Cardiac muscle cell (in vitro differentiated cells and primary cell): Measurements from ENCODE around the gene MOXD1. TPM values are rescaled to one million over a fixed set of nuclear protein-coding genes. Genes with fewer than 3 reads are reported as not detected.

Experiments
- DNase-seq, 2 donors: peaks; one replicate each; pipeline versions ENCODE4 v3.0.0 to v3.0.0-alpha.2; 2010 to 2017; ENCODE audit warnings: low read depth in 1 of 2, low spot score in 1 of 2
- H3K27ac ChIP-seq: fragments of 200-600 bp; sonication (generic); 2 replicates; pipeline ENCODE4 v1.5.1; 2016
- H3K27me3 ChIP-seq: fragments of 200-600 bp; sonication (generic); 2 replicates; pipeline ENCODE4 v1.6.0; 2016; ENCODE audit warnings: control low read depth
- H3K36me3 ChIP-seq: fragments of 200-600 bp; sonication (generic); 2 replicates; pipeline ENCODE4 v1.5.1; 2016; ENCODE audit warnings: control low read depth
- H3K4me1 ChIP-seq: fragments of 200-600 bp; sonication (generic); 2 replicates; pipeline ENCODE4 v1.8.1; 2017; ENCODE audit warnings: low read depth, mild to moderate bottlenecking, mixed run types
- H3K4me3 ChIP-seq: fragments of 200-600 bp; sonication (generic); 2 replicates; pipeline ENCODE4 v1.5.1; 2016; ENCODE audit warnings: mild to moderate bottlenecking
- H3K9me3 ChIP-seq: fragments of 200-600 bp; sonication (generic); 2 replicates; pipeline ENCODE4 v1.5.1; 2017; ENCODE audit warnings: low read depth, mild to moderate bottlenecking, control low read depth
- polyA plus RNA-seq: library from polyadenylated mRNA; unstranded; fragments of >200 nt; fragmentation: Nextera tagmentation; extraction: Ambion mirVana; gene quantifications from 2 replicates; pipeline ENCODE4 v1.2.1, GENCODE V29; 2016
- total RNA-seq: library from RNA; depleted of rRNA; stranded (reverse); fragments of >200 nt; gene quantifications from 2 replicates; pipeline ENCODE4 v1.2.3, GENCODE V29; 2016
- TF ChIP-seq, protein P1 (sequence below): IDR thresholded peaks from 2 replicates; pipeline ENCODE4 v1.5.1; 2012; ENCODE audit warnings: low read depth, mild to moderate bottlenecking, low read length

The MOXD1 gene
- total and polyA plus RNA-seq, 2 experiments from 2014 or later, result 20.8 to 30.6 TPM

DNA sequence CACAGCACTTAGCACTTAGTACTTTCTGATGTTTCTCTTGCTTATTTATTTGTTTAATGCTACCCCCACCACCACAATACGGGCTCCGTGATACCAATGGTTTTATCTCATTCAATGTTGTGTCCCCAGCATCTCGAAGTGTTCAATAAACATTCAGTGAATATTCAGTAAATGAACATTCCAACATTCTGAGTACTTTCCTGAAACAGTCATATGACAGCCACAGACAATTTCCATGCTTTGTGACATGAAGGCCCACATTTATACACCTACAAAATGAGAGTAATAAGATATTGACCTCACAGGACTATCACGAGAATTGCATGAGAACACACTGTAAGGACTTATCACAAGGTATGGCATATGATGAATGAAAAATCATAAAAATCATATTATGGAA lies 10.8 kb downstream of the MOXD1 start:
- peaks cover 6% of the 10 kb centered on the region for H3K4me1 ChIP-seq
- H3K36me3 ChIP-seq, result no peaks in the 10 kb centered on the region
- H3K27me3 ChIP-seq, result no peaks in the 10 kb centered on the region
- TF ChIP-seq, protein P1, sequence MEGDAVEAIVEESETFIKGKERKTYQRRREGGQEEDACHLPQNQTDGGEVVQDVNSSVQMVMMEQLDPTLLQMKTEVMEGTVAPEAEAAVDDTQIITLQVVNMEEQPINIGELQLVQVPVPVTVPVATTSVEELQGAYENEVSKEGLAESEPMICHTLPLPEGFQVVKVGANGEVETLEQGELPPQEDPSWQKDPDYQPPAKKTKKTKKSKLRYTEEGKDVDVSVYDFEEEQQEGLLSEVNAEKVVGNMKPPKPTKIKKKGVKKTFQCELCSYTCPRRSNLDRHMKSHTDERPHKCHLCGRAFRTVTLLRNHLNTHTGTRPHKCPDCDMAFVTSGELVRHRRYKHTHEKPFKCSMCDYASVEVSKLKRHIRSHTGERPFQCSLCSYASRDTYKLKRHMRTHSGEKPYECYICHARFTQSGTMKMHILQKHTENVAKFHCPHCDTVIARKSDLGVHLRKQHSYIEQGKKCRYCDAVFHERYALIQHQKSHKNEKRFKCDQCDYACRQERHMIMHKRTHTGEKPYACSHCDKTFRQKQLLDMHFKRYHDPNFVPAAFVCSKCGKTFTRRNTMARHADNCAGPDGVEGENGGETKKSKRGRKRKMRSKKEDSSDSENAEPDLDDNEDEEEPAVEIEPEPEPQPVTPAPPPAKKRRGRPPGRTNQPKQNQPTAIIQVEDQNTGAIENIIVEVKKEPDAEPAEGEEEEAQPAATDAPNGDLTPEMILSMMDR, result no peak
- DNase-seq, result no peak
- H3K27ac ChIP-seq, result no peak overlapping the region
- no peaks in the 10 kb centered on the region for H3K9me3 ChIP-seq
- no peak overlapping the region for H3K4me3 ChIP-seq

DNA sequence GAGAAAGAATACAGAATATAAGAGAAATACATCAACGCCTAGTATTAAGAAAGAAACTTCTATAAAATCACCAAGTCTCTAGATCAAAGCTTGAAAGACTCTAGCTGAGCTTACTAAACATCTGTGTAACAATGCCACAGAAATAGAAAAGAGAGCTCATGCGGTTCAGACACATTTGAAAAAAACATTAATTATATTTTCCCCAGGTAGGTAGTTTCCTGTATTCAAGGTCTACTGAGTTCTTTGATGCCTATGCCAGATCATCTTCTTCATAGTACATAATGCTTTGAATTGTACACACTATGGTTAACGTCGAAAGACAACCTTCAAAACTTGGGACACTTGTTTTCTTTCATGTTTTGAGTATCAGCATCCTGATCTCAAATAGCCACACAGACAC lies 11.3 kb downstream of the MOXD1 start:
- TF ChIP-seq, protein P1, result no peak
- Histone ChIP-seq H3K4me1 (peaks cover 6% of the 10 kb centered on the region), H3K27me3 (no peaks in the 10 kb centered on the region), H3K9me3 (no peaks in the 10 kb centered on the region), H3K27ac (no peak overlapping the region), H3K36me3 (no peaks in the 10 kb centered on the region), H3K4me3 (no peak overlapping the region)
- DNase-seq, result no peak

DNA sequence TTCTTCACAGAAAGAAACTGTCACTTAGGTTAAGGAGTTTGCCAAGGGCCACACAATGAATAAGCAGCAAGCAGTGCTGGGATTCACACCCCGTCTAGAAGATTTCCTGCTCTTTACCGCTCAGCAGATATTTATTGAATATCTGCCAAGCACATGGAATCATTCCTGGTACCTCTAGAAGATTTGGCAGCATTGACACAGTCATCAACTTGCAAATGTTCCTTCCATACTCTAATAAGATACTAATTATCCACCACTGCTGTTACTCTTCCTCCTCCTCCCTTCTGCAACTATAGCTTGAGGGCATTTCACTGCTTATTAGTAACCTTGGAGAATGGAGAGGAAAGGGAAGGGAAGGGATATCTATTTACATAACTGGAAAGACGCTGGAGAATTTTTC lies 13.0 kb downstream of the MOXD1 start:
- DNase-seq, result no peak
- no peak overlapping the region for H3K4me3 ChIP-seq
- H3K36me3 ChIP-seq, result no peaks in the 10 kb centered on the region
- no peak overlapping the region for H3K27ac ChIP-seq
- peaks cover 10% of the 10 kb centered on the region for H3K4me1 ChIP-seq
- H3K9me3 ChIP-seq, result no peaks in the 10 kb centered on the region
- TF ChIP-seq, protein P1, result no peak
- no peaks in the 10 kb centered on the region for H3K27me3 ChIP-seq

- no peak overlapping the region for H3K4me3 ChIP-seq
- H3K36me3 ChIP-seq, result no peaks in the 10 kb centered on the region
- H3K27me3 ChIP-seq, result no peaks in the 10 kb centered on the region
- TF ChIP-seq, protein P1, result no peak
- DNase-seq, result no peak
- H3K27ac ChIP-seq, result no peak overlapping the region
- H3K9me3 ChIP-seq, result no peaks in the 10 kb centered on the region
- peaks cover 16% of the 10 kb centered on the region for H3K4me1 ChIP-seq
Observed at GRCh38 chr6:132382630-132383175, 18.6 kb downstream of the MOXD1 start.

DNA sequence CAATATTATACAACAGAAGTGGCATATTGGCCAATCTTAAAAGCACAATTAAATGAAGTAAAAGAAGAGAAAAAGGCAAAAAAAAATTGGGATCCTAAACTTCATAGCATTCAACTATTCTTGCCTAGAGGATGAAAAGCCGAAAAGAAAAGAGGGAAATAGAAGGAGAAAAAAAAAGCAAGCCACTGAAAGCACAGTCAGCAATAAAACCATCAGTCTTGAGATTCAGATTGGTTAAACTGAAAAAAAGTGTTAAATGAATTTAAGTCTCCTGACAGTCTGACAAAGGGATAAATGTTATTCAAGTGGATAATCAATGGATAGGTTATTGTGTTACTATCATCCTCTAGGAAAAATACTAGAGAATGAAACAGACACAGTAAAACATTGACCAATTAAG lies 19.9 kb downstream of the MOXD1 start:
- DNase-seq, result no peak
- H3K27ac ChIP-seq, result no peak overlapping the region
- TF ChIP-seq, protein P1, result no peak
- no peaks in the 10 kb centered on the region for H3K9me3 ChIP-seq
- H3K4me1 ChIP-seq, result peaks cover 16% of the 10 kb centered on the region
- no peak overlapping the region for H3K4me3 ChIP-seq
- H3K36me3 ChIP-seq, result no peaks in the 10 kb centered on the region
- H3K27me3 ChIP-seq, result no peaks in the 10 kb centered on the region
